Measurements from ENCODE around the gene PTPRE.

Gene PTPRE

GRCh38 chr10:128130051-128130450 lies 223.1 kb downstream of the PTPRE start:
- Histone ChIP-seq H3K27ac (ENCODE audit: low read depth, low read length) (no peak overlapping the region), H3K27me3 (ENCODE audit: control insufficient read depth, low read length) (peaks cover 14% of the 10 kb centered on the region), H3F3A (ENCODE audit: control insufficient read depth, insufficient read depth) (no peaks in the 10 kb centered on the region), H3K79me2 (ENCODE audit: control insufficient read depth, low read length) (peaks cover 15% of the 10 kb centered on the region), H3K36me3 (ENCODE audit: control insufficient read depth, low read length) (peaks cover 11% of the 10 kb centered on the region), H4K20me1 (ENCODE audit: control insufficient read depth, insufficient read depth, low read depth, low read length) (peaks cover 3% of the 10 kb centered on the region; the same call in 1 of the 2 replicates), H3K4me2 (ENCODE audit: low read length) (no peak overlapping the region), H3K4me1 (ENCODE audit: control insufficient read depth, low read length) (peaks cover 8% of the 10 kb centered on the region), H3K9me2 (replicated peaks; ENCODE audit: control insufficient read depth, low read length) (no peaks in the 10 kb centered on the region), H3K4me3 (ENCODE audit: low read length) (no peak overlapping the region), H3K9me3 (ENCODE audit: control insufficient read depth, insufficient read depth, low read length) (no peaks in the 10 kb centered on the region)
- TF ChIP-seq CTCF (IDR thresholded peaks at IDR 0.05; ENCODE audit: low read depth, low read length, poor library complexity, severe bottlenecking): no peak
- TF ChIP-seq EZH2phosphoT487 (IDR thresholded peaks at IDR 0.05; ENCODE audit: borderline replicate concordance, low read length): no peak
